Activated CD4-positive, alpha-beta T cell treated with anti-CD3 and anti-CD28 coated beads for 24 hours (primary cell): ENCODE measurements around the gene ZNF846.
"Not testable (repeated sequence)": the region's sequence is repeated elsewhere in the genome, so short reads cannot be mapped to it uniquely, and the experiment has no call there.

Experiments
- DNase-seq, 2 donors: peaks; one replicate each; pipeline ENCODE4 v3.0.0-alpha.2; 2020; ENCODE audit warnings: low read depth in 2 of 2

The ZNF846 gene

DNA sequence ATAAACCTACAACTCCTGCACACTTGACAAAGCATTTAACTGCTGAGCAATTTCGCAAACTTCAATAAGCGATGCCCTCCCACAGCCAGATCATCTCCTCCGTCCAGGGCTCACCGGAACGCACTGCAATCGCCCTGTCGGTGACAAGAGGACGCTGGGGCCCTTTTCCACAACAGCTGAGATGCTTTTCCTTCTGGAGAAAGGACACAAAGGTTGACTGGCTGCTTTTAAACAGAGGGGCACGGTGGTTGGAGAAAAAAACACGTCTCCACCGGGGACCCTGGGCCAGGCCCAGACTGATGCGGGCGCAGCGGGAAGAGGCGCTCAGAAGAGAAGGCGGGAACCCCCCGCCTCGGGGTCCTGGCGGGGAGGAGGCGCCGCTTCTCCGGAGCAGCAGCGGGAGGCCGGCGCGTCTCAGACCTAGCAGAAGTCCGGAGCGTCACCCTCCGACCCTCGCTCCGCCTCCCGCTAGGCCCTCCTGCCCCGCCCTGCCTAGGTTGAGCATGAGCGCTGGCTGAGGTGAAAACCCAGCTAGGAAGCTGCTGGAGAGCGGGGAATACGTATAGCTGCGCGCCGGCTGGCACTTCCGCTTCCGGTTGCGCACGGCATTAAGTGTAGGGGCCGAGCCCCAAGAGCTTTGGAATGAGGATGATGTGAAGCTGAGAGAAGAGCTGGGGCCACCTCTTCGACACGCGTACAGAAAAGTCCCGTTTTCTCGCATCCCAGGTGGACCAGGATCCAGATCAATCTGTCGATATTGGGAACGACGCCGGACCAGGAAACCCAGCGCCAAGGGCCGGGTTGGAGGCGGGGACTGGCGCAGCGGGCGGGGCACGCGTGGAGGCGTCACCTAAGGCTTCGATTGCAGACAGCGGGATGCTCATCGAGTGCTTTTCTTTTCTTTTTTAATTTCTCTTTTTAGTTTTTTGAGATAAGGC, at the start of gene ZNF846:
Gene ZNF846, minus strand, starts transcription at position 564 of the 938 bp plus-strand sequence. CDS start 3,788 bp downstream, outside the sequence.
- peak; percentile 84 to 90 for DNase-seq

GRCh38 chr19:9818175-9818733, 49.7 kb upstream of the ZNF846 start:
- no peak for DNase-seq

- DNase-seq = no peak
These were observed 42.6 kb upstream of the ZNF846 start for GRCh38 chr19:9811139-9811538.

DNA sequence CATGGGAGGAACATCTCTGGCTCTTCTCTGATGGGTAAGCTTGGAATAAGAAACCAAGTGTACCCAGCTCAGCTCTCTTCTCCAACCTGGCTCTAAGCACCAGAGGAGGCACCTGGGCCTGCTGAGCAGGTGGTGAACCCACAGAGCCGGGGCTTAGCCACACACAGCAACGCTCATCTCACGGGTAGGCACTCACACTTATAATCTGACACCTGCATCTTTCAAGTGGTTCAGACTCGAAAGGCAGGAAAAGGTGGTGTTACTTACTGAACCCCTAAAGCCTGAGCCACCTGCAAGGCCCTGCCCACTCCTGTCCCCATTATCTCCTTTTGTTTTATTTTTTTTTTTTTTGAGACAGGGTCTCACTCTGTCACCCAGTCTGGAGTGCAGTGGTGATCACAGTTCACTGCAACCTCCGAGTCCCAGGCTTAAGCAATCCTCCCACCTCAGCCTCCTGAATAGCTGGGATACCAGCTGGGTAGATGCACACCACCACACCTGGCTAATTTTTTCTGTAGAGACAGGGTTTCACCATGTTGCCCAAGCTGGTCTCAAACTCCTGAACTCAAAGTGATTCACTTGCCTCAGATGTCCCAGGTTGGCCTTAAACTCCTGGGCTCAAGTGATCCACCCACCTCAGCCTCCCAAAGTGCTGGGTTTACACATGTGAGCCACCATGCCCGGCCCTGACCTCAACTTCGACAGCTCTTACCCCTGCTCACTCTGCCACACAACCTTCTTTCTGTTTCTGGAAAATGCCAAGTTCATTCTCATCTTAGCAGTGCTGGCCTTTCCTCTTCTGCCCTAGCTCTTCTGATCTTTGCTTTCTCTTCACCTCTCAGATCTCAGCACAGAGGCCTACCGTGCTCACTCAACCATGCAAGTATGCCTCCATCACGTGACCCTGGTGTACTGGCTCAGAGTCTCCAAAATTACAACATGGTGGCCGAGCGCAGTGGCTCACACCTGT, 40.6 kb upstream of the ZNF846 start:
- no peak for DNase-seq

GRCh38 chr19:9806803-9807202, 38.3 kb upstream of the ZNF846 start:
- no peak for DNase-seq

- DNase-seq = no peak
These were observed 33.4 kb upstream of the ZNF846 start for GRCh38 chr19:9801976-9802375.

- no peak for DNase-seq
These were observed 30.6 kb upstream of the ZNF846 start for GRCh38 chr19:9799162-9799561.

DNA sequence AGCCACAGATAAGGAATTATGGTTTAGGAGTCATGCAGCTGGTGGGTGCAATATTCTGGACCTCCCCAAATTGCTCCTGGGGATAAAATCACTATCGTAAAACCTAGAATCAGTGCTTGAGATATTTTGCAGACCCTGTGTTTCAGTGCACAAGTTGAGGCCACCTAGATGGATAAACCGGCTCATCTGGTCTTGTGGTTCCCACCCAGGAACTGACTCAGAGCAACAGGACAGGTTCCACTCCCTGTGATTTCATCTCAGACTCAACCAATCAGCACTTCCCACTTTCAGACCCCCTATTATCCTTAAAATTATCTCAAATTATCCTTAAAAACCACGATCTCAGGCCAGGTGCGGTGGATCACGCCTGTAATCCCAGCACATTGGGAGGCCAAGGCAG, 29.3 kb upstream of the ZNF846 start:
- DNase-seq = no peak

DNA sequence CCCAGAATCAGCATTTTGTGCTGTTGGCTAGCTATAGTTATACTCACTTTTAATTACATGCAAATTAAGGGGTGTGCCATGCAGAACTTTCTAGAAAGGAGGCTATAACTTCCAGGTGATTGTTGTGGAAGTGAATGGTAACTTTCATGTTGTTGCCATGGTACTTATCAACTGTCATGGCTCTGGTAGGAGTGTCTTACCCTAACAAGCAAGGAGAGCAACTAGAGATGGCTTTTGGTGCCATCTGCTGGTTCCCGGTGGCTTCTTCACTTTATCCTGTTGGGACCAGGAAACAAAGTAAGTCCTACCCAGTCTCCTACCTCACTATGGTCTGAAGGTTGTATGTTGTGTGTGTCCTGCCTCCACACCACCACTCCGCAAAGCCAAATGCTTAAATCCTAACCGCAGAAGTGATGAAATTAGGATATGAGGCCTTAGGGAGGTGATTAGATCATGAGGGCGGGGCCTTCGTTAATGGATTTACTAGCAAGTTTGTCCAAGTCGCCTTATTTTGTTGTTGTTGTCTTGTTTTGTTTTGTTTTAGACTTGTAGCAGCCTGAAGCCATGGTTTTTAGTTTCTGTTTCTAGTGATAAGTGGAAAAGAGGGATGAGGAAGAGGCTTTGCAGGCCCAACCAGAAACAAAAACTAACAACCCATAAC, 27.7 kb upstream of the ZNF846 start:
- DNase-seq = peak; percentile 72 to 75

DNA sequence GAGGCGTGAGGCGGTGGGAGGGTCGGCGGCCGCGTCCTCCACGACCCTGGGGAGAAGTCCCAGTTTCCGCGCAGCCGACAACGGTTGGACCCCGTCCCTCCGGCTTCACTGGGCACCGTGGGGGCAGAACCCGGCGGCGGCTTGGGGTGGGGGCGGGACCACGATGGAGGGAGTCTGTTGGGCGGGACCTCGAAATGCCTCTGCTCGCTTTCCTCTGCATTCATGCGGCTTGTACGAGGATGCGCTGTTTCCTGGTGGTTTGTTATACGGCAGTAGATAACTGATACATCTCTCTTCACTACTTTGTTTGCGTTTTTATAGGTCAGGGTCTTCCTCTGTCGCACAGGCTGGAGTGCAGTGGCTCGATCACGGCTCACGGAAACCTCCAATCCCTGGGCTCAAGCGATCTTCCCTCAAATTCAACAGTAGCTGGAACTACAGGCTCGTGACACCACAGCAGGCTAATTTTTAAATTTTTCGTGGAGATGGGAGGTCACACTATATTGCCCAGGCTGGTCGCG, 24.6 kb upstream of the ZNF846 start:
- DNase-seq = peak; percentile 34 to 36

GRCh38 chr19:9792206-9793070, 23.9 kb upstream of the ZNF846 start:
- DNase-seq = peak; percentile 88 to 89

GRCh38 chr19:9791552-9792205, 23.1 kb upstream of the ZNF846 start:
- DNase-seq = peak; percentile 87 to 89

GRCh38 chr19:9791073-9791367, 22.5 kb upstream of the ZNF846 start:
- DNase-seq = not testable (repeated sequence)

DNA sequence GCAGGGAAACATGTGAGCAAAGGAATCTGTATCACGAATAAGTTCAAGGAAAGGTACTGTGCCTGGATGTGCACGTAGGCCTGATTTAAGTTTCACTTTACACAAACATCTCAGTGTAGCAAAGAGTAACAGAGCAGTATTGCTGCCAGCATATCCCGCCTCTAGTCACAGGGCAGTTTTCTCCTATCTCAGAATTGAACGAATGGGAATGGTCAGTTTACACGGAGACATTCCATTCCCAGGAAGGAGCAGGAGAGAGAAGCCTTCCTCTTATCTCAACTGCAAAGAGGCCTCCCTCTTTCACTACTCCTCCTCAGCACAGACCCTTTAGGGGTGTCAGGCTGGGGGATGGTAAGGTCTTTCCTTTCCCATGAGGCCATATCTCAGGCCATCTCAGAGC, 21.0 kb upstream of the ZNF846 start:
- DNase-seq = not testable (repeated sequence)

GRCh38 chr19:9789066-9789465, 20.5 kb upstream of the ZNF846 start:
- DNase-seq = no peak

DNA sequence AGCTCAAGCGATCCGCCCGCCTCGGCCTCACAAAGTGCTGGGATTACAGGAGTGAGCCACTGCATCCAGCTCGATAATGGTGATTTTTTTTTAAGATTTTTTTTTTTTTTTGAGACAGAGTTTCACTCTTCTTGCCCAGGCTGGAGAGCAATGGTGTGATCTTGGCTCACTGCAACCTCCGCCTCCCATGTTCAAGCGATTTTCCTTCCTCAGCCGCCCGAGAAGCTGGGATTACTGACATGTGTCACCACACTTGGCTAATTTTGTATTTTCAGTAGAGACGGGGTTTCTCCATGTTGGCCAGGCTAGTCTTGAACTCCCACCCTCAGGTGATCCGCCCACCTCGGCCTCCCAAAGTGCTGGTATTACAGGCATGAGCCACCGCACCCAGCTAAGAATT, 20.1 kb upstream of the ZNF846 start:
- DNase-seq = not testable (repeated sequence)

DNA sequence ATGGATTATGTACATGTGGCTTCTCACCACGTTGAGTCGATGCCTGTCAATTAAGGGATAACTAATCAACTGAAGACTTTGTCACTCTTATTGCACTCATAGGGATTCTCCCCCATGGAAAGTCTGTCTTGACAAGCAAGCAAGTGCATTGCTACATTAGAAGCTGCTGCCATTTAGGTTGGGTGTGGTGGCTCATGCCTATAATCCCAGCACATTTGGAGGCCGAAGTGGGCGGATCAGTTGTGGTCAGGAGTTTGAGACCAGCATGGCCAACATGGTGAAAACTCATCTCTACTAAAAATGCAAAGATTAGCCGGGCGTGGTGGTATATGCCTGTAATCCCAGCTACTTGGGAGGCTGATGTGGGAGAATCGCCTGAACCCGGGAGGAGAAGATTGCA, 18.3 kb upstream of the ZNF846 start:
- DNase-seq = no peak

- no peak for DNase-seq
These were observed 17.8 kb upstream of the ZNF846 start for GRCh38 chr19:9786342-9786741.

DNA sequence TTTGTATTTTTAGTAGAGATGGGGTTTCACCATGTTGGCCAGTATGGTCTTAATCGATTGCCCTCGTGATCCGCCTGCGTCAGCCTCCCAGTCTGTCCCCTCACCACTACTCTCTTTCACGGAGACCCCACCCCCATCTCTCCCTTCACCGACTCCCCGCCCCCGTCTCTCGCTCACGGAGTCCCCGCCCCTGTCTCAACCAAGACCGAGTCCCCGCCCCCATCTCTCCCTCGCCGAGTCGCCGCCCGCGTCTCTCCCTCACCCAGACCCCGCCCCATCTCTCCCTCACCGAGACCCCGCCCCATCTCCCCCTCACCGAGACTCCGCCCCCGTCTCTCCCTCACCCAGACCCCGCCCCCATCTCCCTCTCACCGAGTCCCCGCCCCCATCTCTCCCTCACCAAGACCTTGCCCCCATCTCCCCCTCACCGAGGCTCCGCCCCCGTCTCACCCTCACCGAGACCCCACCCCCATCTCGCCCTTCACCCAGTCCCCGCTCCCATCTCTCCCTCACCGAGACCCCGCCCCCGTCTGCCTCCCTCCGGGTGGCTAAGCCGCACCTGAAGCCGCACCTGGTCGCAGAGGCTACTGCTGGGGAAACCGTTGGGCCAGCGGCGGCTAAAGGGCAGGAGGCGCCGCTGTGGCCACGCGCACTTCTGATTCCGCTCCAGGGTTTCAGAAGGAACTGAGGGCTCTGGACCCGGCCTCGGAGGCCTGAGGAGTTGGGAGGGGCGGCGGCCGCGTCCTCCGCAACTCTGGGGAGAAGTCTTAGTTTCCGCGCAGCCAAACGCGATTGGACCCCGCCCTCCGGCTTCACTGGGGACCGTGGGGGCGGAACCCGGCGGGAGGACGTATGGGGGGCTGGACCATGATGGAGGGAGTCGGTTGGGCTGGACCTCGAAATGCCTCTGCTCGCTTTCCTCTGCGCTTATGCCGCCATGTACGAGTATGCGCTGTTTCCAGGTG, 17.1 kb upstream of the ZNF846 start:
- DNase-seq = peak; percentile 98 to 99
